Measurements from ENCODE around the gene RGS21.
"Not testable (repeated sequence)": the region's sequence is repeated elsewhere in the genome, so short reads cannot be mapped to it uniquely, and the experiment has no call there.

Gene RGS21, protein sequence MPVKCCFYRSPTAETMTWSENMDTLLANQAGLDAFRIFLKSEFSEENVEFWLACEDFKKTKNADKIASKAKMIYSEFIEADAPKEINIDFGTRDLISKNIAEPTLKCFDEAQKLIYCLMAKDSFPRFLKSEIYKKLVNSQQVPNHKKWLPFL

DNA sequence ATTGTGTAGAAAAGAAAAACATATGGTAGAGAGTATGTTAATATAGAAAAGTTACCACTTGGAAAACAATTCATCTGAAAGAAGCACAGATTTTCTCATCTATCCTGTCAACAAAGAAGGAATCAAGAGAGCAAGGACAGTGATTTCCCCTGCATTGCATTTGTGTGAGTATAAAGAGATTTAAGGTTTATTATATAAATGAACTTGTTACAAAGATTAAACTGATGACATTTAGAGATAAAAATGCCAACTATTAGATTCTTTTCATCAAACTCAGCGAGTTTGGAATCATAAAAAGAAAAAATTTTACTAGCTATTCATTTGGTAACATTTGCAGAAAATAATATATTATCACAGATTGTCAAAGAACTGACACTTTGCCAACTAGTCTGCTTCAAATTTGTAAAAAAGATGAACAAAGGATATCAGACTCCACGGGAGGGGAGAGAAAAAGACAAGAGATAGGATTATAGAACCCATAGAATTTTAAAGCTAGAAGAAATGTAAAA lies at the start of gene RGS21:
Gene RGS21, plus strand, starts transcription at position 51 of the 509 bp plus-strand sequence. CDS start 26,045 bp downstream, outside the sequence.
- no peak for DNase-seq (ENCODE audit: low read depth in 2 of 2, low spot score in 1 of 2)

DNA sequence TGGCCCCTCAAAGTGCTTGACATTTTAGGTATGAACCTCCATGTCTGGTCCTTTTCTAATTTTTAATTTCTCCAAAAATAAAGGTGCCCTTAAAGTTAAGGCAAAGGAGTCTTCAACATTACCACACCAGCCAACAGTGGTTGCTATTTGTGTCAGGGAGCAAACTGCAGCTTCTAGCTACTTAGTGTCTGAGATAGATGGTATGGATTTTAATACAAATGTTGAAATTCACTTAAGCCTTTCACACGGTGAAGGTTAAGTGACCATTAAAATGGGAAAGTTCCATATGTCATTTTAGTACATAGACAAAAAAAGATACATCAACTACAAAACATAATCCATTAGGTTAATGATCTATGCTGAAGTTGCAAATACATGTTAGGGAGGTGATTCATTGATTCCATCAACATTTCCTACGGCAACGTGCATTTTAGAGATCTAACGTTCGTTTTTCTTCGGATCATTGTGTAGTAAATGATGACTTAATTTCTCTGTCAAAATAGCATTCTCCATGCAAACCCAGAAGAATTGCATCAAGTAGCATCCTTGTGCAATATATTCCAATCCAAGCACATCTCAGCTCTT lies 48.2 kb upstream of the RGS21 start:
- no peak for DNase-seq (ENCODE audit: low read depth in 2 of 2, low spot score in 1 of 2)

DNA sequence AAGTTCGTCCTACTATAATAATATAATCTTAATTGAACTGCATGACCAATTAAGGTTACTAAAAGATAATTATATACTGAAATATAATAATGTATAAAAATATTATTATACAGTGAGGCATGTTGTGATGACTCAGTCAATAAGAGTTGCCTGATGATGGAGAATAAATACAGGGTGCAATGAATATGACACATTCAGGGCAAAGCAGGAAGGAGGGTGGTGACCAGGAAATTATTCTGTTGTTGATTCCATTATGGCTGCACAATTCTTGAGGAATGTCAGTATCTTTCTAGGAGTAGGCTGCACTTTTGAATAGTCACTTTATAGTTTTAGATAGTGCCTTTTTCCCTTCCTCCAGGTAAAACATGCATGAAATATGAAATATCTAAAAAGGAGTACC lies 46.4 kb upstream of the RGS21 start:
- DNase-seq (ENCODE audit: low read depth in 2 of 2, low spot score in 1 of 2): no peak

DNA sequence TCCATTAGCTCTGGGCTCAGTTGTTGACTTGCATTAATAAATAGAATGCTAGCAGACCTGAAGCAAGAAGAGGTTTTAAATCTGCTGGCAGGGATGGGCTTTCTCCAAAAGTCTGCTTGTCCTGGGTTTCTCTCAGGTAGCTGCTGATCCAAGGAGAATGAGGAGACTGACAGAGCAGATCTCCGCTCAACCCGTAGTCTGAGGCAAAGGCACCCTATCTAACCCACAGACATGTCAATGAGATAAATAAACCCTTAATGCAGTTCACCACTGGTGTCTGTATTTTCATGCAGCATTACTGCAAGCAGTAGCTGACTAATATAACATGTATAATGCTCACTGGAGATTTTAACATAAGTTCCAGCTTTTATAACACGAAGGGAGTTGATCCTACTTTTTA lies 44.1 kb upstream of the RGS21 start:
- DNase-seq (ENCODE audit: low read depth in 2 of 2, low spot score in 1 of 2): no peak

DNA sequence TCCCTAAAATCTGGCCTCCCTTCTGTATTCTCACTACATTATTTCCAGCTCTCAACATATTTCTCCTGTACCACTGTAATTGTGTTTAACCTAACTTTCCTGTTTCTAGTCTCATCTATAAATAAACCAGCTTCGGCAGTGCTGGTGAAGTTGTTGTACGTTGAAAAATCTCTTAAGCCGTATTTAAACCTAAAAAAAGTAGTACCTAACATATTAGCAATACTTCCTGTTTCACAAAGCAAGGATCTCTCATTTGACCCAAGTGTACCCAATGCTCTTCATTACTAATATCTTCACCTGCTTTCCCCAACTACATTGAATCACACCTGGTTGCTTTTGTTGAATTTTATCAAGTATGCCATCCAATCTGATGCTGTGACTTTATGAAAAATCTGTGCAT lies 42.2 kb upstream of the RGS21 start:
- no peak for DNase-seq (ENCODE audit: low read depth in 2 of 2, low spot score in 1 of 2)

DNA sequence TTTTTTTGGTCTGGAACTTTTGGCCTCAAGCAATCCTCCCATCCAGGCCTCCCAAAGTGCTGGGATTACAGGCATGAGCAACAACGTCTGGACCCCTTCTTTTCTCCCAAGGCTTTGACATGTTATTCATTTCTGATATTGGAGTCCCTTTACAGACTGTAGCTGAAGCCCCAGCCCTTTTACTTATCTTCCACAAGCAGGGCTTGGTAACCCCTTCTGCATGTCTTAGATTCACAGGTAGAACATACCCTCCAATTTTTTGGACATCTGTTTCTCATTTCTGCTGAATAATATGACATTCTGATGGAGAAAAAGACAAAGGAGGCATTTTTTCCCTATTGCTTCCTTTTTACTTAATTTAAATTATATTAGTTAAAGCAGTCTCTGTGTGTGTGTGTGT lies 39.2 kb upstream of the RGS21 start:
- no peak for DNase-seq (ENCODE audit: low read depth in 2 of 2, low spot score in 1 of 2)

DNA sequence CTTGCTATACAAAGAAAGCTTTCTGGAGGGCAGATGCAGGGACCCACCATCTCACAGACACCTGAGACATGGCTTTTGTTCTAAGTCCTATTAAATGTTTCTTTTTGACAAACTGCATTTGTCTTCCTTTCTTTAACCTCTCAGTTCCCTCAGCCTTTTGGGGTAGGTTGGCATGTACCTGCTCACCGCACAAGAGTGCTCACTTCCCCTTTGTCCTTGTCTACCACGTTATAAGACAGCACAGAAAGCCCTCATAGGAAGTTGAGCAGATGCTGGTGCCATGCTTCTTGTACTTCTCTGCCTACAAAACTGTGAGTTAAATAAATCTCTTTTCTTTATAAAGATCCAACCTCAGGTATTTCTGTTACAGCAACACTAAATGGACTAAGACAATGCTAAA lies 31.9 kb upstream of the RGS21 start:
- no peak for DNase-seq (ENCODE audit: low read depth in 2 of 2, low spot score in 1 of 2)

DNA sequence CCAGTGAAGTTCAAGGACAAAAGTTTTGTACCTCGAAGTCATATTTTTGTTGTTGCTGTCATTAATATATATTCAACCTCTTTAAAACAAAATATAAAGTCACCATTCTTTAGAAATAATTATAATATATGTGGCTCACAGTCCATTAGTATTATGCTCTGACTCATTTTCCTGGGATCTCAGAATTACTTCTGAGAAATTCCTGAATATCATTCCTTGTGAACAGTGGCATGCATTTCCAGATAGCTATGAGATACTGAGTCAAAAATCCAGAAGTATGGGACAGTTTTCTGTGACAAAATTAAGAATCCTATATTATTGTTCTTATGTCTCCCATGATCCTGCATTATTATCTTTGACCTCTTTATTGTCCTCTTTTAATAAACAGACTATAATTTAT lies 13.8 kb upstream of the RGS21 start:
- no peak for DNase-seq (ENCODE audit: low read depth in 2 of 2, low spot score in 1 of 2)

DNA sequence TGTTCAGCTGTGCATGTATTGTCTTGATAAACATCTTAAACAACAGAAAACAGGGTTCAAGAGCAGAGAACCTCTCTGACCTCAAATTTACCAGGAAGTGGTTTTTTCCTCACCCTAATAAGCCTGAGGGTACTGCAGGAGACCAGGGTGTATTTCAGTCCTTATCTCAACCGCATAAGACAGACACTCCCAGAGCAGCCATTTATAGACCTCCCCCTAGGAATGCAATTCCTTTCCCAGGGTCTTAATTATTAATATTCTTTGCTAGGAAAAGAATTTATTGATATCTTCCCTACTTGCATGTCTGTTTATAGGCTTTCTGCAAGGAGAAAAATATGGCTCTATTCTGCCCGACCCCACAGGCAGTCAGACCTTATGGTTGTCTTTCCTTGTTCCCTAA lies 8.5 kb upstream of the RGS21 start:
- not testable (repeated sequence) for DNase-seq (ENCODE audit: low read depth in 2 of 2, low spot score in 1 of 2)

DNA sequence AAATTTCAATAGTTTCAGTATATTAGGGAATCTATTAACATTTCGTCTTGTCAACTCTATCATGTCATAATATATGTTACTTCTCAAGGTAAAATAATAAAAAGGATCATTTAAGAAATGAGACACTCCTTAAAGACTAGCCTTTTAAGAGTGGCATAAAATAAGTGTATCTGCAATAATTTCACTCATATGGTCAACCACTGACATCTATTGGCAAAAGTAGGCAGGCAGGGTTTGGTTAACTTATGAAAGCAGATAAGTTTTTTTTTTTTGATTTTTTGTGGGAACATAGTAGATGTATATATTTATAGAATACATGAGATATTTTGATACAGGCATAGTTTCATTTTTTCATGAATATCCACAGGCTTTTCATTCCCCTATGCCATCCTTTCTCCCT lies 5.5 kb upstream of the RGS21 start:
- no peak for DNase-seq (ENCODE audit: low read depth in 2 of 2, low spot score in 1 of 2)

DNA sequence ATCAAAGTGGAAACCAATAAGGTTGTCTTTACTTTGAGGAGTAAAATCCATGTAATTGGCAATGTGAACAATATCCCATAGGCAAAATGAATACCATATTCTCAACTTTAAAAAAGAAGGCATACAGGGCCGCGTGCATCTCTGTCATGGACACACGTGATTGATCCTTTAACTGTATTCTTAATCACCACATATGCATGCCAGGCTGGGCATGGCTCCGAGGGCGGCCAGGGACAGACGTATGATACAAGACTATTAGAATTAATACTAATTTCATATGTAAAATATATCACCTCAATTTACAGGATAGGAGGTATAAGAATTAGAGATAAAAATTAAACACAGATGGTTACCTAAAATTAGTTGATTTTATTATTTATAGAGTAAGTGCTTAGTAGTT lies 11.2 kb downstream of the RGS21 start:
- DNase-seq (ENCODE audit: low read depth in 2 of 2, low spot score in 1 of 2): no peak

DNA sequence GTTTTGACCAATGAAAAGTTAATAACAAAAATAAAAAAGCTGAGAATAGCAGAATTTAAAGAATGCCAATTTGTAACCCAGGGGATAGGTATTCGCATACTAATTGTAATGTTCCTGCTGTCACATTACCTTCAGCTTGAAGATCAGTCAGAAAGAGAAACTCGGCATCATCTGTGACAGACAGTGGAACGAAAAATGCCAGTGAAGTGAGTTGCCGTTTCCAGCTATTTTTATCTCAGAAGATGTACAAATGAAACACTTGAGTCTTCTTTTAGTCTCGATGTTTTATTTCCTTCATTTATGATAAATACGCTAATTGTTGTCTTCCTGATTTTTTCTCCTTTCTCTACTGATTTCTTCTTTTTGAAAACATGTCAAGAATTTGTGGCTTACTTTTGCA lies 26.1 kb downstream of the RGS21 start:
- DNase-seq (ENCODE audit: low read depth in 2 of 2, low spot score in 1 of 2): no peak

DNA sequence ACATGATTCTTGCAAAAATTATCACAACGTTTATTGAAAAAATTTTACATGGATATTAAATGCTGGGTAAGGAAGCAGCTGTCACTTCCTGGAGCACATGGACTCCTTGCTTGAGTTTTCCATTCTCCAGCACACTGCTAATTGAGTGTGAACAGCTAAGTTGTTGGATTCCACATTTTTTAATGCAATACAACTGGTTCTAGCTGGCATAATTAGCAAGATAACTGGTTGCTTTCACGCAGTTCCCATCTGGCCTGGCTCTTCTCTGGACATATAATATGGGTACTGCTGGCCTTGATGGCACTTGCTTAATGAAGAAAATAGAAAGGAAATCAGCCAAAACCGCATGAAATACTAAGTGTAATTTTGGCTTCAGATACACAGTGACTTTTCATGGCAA lies 26.6 kb downstream of the RGS21 start:
- DNase-seq (ENCODE audit: low read depth in 2 of 2, low spot score in 1 of 2): no peak

DNA sequence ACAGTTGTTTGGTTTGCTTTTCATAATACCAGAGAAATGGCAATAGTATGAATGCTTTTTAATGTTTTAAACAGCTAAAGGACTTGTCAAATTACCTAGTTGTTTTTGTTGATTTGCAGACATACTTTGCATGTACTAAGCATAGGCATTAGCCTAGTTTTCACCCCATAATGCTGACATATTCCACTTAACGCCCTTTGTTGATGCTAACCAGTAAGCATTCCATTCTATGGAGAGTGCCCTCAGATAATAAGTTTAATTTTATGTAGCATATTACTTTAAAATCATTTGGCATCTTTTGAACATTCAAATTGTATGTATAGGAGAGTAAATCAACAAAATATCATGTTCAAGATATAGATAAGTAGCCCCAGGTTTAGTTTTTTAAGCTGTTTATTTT lies 32.5 kb downstream of the RGS21 start:
- no peak for DNase-seq (ENCODE audit: low read depth in 2 of 2, low spot score in 1 of 2)

DNA sequence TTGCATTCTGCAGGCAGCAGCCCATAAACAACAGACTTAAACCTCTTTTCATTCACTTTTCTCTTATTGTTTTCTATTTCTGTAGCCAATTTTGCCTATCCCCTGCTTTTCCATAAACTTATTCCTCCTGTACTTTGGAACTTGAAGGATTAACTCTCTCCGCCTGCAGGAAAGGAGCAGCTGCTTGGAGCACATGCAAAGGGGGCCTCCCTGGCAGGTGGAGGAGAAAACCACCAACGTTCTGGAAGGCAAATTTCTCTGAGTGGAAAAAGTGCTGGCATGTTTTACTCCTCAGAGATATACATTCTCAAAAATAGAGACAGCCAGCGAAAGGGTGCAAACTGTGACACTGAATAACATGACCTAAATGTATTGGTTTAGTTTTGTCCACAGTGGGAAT lies 33.6 kb downstream of the RGS21 start:
- DNase-seq (ENCODE audit: low read depth in 2 of 2, low spot score in 1 of 2): no peak

DNA sequence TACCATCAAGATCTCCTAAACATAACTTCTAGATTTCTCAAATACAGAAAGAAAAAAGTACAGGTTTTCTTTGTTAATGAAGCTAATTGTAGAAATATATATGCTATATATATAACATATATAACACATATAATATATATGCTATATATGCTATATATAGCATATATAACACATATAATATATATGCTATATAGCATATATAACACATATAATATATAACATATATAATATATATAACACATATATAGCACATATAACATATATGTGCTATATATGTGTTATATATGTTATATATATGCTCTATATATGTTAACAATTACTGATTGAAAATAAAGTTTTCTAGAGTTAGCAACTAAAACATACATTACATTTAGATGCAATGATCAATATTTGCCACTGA lies 34.8 kb downstream of the RGS21 start:
- DNase-seq (ENCODE audit: low read depth in 2 of 2, low spot score in 1 of 2): no peak

DNA sequence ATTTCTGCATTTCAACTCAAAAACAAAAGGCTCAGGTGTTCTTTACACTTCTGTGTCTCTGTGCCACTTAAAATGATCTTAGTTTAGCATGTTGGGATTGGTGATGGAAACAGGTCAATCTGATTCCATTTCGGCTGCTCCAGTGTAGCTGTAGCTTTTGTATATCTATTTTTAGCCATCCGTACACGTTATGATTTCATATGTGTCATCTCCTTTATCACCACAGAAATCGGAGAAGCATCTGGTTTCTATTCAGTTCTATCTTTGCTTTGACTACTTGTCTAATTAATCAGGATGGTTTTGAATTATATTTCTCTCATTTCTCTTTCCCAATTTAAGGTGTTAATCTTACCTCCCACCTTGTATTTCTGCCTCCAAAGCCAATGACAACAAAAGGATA lies 41.1 kb downstream of the RGS21 start:
- DNase-seq (ENCODE audit: low read depth in 2 of 2, low spot score in 1 of 2): no peak

DNA sequence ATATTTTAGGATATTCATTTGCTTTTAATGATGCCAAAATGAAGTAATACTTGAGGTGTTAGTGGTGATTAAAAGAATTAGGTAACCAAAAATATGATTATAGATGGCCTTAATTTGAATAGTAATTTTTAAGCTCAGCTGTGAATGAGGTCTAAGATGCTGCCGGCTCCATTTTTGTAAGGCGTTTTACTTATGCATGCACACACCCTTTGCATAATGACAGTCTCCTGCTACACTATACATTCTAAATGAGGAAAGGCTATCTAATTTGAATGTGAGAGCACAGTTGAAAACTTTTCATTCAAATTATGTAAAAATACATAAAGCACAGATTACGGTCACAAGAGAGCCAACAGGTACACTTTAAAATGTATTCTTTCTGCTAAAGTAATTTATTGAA lies 41.6 kb downstream of the RGS21 start:
- DNase-seq (ENCODE audit: low read depth in 2 of 2, low spot score in 1 of 2): no peak

DNA sequence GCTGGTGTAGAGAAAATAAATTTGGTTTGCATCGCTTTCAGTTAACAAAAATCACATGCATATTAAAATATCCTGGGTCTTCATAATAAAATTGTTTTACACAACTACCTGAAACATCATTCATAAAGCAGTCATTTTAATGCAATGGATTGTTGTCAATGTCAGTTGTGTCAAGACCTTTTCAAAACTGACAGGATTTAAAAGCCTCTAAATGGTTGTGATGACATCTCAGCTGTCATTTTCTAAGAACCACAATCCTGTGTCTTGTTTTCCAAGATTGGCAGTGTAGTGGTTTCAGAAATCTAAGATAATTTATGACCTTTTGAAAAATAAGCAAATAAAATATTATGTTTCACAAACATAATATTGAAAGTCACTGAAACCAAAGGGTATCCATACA lies 42.0 kb downstream of the RGS21 start:
- no peak for DNase-seq (ENCODE audit: low read depth in 2 of 2, low spot score in 1 of 2)

DNA sequence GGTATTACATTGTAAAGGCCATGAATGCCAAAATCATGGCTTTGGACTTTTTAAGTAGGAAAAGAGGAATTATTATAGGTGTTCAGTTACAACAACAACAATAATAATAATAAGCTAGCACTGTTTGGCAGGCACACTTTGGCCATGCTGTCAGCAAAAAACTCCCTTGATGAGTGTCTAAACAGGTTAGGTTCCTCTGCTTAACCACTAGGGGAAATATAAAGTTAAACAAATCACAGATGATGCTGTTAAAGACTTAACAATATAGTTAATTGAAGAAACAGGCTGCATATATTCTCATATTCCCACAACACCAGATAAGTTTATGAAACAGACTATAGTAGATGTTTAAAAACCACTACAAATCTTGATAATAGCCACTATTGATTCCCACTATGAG lies 46.4 kb downstream of the RGS21 start:
- no peak for DNase-seq (ENCODE audit: low read depth in 2 of 2, low spot score in 1 of 2)

DNA sequence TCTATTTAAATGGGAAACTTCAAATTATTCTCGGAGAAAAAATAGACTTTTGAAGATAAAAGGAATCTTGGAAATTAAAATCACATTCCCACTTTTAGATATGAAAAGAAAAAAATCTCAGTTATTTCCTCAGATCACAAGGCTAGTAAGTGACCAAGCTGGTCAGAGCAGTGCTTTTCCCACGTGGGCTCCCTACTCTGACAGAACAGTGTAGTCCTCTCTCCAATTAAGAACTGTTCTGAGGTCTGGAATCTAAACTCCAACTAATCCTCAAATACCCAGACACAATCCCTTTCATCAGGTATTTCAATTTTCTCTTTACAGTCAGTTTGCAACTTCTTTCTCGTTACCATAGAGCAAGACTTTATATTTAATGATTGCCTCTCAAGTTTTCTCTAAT lies 50.6 kb downstream of the RGS21 start:
- no peak for DNase-seq (ENCODE audit: low read depth in 2 of 2, low spot score in 1 of 2)

DNA sequence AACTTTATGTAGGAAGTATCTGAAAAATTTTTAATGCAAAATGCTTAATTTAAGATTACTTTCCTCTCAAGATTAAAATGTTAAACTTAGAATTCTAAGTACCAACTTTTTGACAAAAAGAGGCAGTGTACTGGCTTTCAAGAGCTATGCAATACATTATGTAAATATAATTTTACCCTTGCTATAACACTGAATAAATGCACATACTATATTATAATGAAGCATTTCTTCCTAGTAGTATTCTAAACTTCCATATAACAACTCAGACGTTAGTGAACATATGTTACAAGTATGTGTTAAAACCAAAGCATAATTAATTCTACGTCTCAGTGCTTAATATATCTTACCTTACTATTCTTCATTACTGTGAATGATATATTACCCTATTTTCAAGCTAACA lies 58.5 kb downstream of the RGS21 start:
- no peak for DNase-seq (ENCODE audit: low read depth in 2 of 2, low spot score in 1 of 2)

DNA sequence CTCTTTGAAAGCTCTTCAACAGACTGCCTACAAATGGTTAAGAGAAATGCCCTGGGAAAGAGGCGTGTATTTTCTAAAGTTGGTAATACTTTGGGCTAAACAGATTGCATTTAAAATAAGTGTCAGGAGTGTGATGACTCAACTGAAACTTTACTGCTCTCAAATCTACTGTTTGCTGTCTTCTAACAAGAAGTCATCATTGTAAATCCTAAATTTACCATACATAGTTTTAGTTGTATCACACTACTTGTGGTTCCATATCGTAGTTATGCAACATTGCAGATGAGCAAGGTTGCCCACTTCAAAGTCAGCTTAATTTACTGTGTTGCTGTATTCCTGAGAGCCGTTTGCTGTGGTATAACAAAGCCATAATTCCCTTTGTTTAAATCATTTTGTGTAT lies 59.6 kb downstream of the RGS21 start:
- no peak for DNase-seq (ENCODE audit: low read depth in 2 of 2, low spot score in 1 of 2)
